ENCODE measurements around the gene DMRT2. TPM values are rescaled to one million over a fixed set of nuclear protein-coding genes. Genes with fewer than 3 reads are reported as not detected.
A peak's percentile ranks its signal among the peaks of the same experiment; 100 is the strongest.

DMRT2 gene
- total RNA-seq, 1 experiment from 2014 or later, result not detected

DNA sequence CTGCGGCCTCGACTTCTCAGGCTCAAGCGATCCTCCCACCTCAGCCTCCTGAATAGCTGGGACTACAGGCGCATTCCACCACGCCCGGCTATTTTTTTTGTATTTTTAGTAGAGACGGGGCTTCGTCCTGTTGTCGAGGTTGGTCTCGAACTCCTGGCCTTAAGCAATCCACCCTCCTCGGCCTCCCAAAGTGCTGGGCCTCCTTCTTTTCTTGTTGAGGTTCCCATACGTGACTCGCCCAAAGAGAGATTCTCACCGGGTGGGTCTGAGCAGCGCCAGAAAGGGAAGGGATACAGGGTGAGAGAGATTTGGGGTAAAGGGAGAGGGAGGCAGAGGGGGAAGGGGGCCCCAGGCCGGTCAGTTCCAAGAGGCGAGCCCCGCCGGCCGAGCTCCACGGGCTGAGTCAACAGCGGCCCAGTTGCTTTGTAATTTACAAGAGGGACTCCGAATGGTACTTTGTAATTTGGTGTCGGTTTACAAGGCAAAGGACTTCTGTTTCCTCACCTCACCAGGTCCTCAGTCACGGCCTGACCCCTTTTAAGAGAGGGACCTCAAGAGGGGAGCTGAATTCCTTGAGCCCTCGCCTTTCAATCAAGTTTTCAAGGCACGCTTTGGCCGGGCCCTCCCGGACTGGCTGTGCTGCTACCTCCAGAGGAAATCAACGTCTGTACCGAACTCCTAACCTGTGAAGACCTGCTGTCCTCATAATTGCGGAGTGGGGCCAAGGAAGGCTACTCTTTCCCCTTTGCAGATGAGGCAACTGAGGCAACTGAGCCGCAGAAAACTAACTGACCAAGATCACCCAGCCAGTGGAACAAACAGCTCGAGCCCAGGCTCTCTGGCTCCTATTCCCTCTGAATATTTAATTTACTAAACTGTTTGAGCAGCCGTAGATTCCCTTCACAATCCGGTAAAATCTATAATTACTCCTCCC lies 3.3 kb upstream of the DMRT2 start:
- TF ChIP-seq, protein P1, sequence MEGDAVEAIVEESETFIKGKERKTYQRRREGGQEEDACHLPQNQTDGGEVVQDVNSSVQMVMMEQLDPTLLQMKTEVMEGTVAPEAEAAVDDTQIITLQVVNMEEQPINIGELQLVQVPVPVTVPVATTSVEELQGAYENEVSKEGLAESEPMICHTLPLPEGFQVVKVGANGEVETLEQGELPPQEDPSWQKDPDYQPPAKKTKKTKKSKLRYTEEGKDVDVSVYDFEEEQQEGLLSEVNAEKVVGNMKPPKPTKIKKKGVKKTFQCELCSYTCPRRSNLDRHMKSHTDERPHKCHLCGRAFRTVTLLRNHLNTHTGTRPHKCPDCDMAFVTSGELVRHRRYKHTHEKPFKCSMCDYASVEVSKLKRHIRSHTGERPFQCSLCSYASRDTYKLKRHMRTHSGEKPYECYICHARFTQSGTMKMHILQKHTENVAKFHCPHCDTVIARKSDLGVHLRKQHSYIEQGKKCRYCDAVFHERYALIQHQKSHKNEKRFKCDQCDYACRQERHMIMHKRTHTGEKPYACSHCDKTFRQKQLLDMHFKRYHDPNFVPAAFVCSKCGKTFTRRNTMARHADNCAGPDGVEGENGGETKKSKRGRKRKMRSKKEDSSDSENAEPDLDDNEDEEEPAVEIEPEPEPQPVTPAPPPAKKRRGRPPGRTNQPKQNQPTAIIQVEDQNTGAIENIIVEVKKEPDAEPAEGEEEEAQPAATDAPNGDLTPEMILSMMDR (conservative IDR thresholded peaks at IDR 0.05), result no peak
- H3K4me2 ChIP-seq (ENCODE audit: insufficient read depth, insufficient read length, low read length), result peak overlapping the region; percentile 52
- DNase-seq, result no peak
- no peaks in the 10 kb centered on the region for H3K79me1 ChIP-seq (ENCODE audit: insufficient read depth, low read depth, low read length, poor library complexity, severe bottlenecking)
- no peak overlapping the region for H3K4ac ChIP-seq (ENCODE audit: low read depth, low read length)
- H3K27ac Mint-ChIP-seq, result no peak overlapping the region; a peak in 1 of 7 replicates
- peaks cover 7 to 35% of the 10 kb centered on the region in 2 experiments for H3K9me3 Mint-ChIP-seq
- no peak overlapping the region for H2AK5ac ChIP-seq (ENCODE audit: insufficient read length, low read length)
- no CpG with 5 or more reads among the region's 36 CpGs for WGBS (ENCODE audit: extremely low coverage, insufficient read length, low lambda C conversion rate)
- H3K27ac ChIP-seq (ENCODE audit: insufficient read length, low read depth, low read length), result no peak overlapping the region
- no peak overlapping the region for H4K8ac ChIP-seq (replicated peaks; ENCODE audit: insufficient read length, low read depth, low read length)
- no peak overlapping the region for H3K14ac ChIP-seq (ENCODE audit: insufficient read depth, low read length)
- H3K18ac ChIP-seq (ENCODE audit: insufficient read length, low read depth, low read length), result no peak overlapping the region
- H3K4me1 Mint-ChIP-seq, result peaks cover 12 to 54% of the 10 kb centered on the region in 2 experiments
- no peak overlapping the region for H4K5ac ChIP-seq (ENCODE audit: insufficient read length, low read depth, low read length)
- H3K27me3 Mint-ChIP-seq (ENCODE audit: low read depth), result peaks cover 98% of the 10 kb centered on the region
- peaks cover 78% of the 10 kb centered on the region for H3K27me3 ChIP-seq (ENCODE audit: insufficient read depth, low read length)
- no peak overlapping the region for H2BK5ac ChIP-seq (ENCODE audit: insufficient read length, low read length)
- H2BK120ac ChIP-seq (ENCODE audit: low read depth, low read length, poor library complexity, severe bottlenecking), result no peak overlapping the region
- H3K4me3 Mint-ChIP-seq, result peak overlapping the region in 1 of 2 experiments; percentile 66; a peak in 3 of 5 replicates
- no peak overlapping the region for H2BK20ac ChIP-seq (ENCODE audit: low read depth, low read length, poor library complexity, severe bottlenecking)
- no peak overlapping the region for H2BK15ac ChIP-seq (ENCODE audit: low read depth, low read length)
- H4K91ac ChIP-seq (ENCODE audit: insufficient read length, low read depth, low read length), result no peak overlapping the region
- no peak overlapping the region for H3T11ph ChIP-seq (ENCODE audit: low read length)
- no peak overlapping the region for H3K56ac ChIP-seq (ENCODE audit: insufficient read length, low read depth, low read length)
- H4K20me1 ChIP-seq (ENCODE audit: control insufficient read depth, insufficient read depth, insufficient read length), result no peaks in the 10 kb centered on the region
- H3K9ac ChIP-seq (ENCODE audit: extremely low read depth, insufficient read length, low read length), result no peak overlapping the region
- H3K4me1 ChIP-seq (ENCODE audit: insufficient read depth, low read length), result no peaks in the 10 kb centered on the region
- H3K36me3 Mint-ChIP-seq (ENCODE audit: insufficient read depth in 1 of 3, low read depth in 3 of 3), result peaks cover 0 to 3% (median 0%) of the 10 kb centered on the region in 3 experiments; a peak in 2 of 7 replicates
- H3K9me3 ChIP-seq (ENCODE audit: control insufficient read depth, low read depth, low read length), result no peaks in the 10 kb centered on the region
- H3K79me2 ChIP-seq (ENCODE audit: insufficient read depth, low read length), result no peaks in the 10 kb centered on the region
- peaks cover 8% of the 10 kb centered on the region for H3K23me2 ChIP-seq (ENCODE audit: insufficient read length, low read depth, low read length, poor library complexity, severe bottlenecking)
- no peak overlapping the region for H3K23ac ChIP-seq (ENCODE audit: insufficient read length, low read depth, low read length)
- no peak overlapping the region for H2AFZ ChIP-seq (ENCODE audit: low read length)
- no peak overlapping the region for H2BK12ac ChIP-seq (ENCODE audit: insufficient read length, low read depth, low read length)
